T-helper 1 cell treated with Interleukin-12 subunit alpha and Interleukin-12 subunit beta and Interleukin-4 antibody, amounts not matched to agents 30 μg/mL and 1 μg/mL, for 36 hours (primary cell): ENCODE measurements around the gene CYYR1.

Experiments used
- H3K27ac Mint-ChIP-seq: one replicate; pipeline ENCODE4 v1.8.0; 2021; ENCODE audit warnings: mild to moderate bottlenecking, mixed read lengths
- H3K27me3 Mint-ChIP-seq: one replicate; pipeline ENCODE4 v1.8.0; 2021; ENCODE audit warnings: low read depth, mixed read lengths
- H3K36me3 Mint-ChIP-seq: one replicate; pipeline ENCODE4 v1.8.0; 2021; ENCODE audit warnings: low read depth, mixed read lengths
- H3K4me1 Mint-ChIP-seq: one replicate; pipeline ENCODE4 v1.8.0; 2021; ENCODE audit warnings: low read depth, mixed read lengths
- H3K4me3 Mint-ChIP-seq: one replicate; pipeline ENCODE4 v1.8.0; 2021; ENCODE audit warnings: mild to moderate bottlenecking, moderate library complexity, mixed read lengths
- H3K9me3 Mint-ChIP-seq: one replicate; pipeline ENCODE4 v1.8.0; 2021; ENCODE audit warnings: mixed read lengths

The CYYR1 gene

DNA sequence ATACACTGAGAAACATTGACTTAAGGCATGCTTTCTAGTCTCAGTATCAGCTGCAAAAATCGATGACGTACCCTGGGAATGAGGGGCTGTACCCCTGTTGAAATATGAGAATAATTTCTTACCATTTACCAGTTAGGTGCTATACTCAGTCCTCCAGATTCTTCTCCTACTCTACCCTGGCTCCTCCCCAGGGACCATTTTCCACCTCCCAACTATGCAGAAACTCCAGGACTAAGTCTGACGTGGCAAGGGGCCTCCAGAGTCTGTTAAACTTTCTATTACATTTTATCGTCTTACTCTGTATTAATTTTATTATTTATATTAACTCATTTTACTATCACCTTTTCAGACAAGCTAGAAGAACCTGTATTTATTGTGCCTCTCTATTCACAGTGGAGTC is 124.3 kb downstream of the CYYR1 start:
- H3K4me3 Mint-ChIP-seq: no peak overlapping the region
- H3K27me3 Mint-ChIP-seq: no peaks in the 10 kb centered on the region
- H3K9me3 Mint-ChIP-seq: peaks cover 2% of the 10 kb centered on the region
- H3K4me1 Mint-ChIP-seq: no peaks in the 10 kb centered on the region
- H3K27ac Mint-ChIP-seq: no peak overlapping the region
- H3K36me3 Mint-ChIP-seq: no peaks in the 10 kb centered on the region

GRCh38 chr21:26447932-26448475 is 125.1 kb downstream of the CYYR1 start:
- peaks cover 2% of the 10 kb centered on the region for H3K9me3 Mint-ChIP-seq
- no peaks in the 10 kb centered on the region for H3K4me1 Mint-ChIP-seq
- H3K27me3 Mint-ChIP-seq: no peaks in the 10 kb centered on the region
- no peak overlapping the region for H3K4me3 Mint-ChIP-seq
- H3K27ac Mint-ChIP-seq: no peak overlapping the region
- H3K36me3 Mint-ChIP-seq: no peaks in the 10 kb centered on the region

DNA sequence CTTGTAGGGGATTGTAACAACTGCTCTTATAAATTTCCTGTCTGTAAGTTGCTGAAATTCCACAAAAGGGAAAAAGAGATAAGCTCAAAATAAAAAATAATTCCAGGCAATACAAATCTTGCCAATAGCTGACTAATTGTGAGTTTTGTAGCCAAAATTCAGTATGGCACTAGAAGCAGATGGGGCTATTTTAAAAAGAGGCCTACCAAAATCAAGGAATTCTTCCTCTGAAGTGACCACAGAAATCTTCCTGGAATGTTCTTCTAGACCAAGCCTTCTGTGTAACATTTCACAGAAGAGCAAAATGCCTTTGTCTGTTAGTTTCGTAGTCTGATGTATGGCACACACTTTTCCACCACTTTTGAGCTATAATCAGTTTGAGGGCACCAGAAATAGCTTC is 127.6 kb downstream of the CYYR1 start:
- Mint-ChIP-seq H3K27ac (no peak overlapping the region), H3K27me3 (no peaks in the 10 kb centered on the region), H3K4me3 (no peak overlapping the region), H3K9me3 (no peaks in the 10 kb centered on the region), H3K4me1 (no peaks in the 10 kb centered on the region), H3K36me3 (no peaks in the 10 kb centered on the region)

- H3K27me3 Mint-ChIP-seq: no peaks in the 10 kb centered on the region
- H3K36me3 Mint-ChIP-seq: no peaks in the 10 kb centered on the region
- H3K9me3 Mint-ChIP-seq: no peaks in the 10 kb centered on the region
- H3K4me3 Mint-ChIP-seq: no peak overlapping the region
- no peak overlapping the region for H3K27ac Mint-ChIP-seq
- no peaks in the 10 kb centered on the region for H3K4me1 Mint-ChIP-seq
Measured at GRCh38 chr21:26444646-26445045, 128.4 kb downstream of the CYYR1 start.

DNA sequence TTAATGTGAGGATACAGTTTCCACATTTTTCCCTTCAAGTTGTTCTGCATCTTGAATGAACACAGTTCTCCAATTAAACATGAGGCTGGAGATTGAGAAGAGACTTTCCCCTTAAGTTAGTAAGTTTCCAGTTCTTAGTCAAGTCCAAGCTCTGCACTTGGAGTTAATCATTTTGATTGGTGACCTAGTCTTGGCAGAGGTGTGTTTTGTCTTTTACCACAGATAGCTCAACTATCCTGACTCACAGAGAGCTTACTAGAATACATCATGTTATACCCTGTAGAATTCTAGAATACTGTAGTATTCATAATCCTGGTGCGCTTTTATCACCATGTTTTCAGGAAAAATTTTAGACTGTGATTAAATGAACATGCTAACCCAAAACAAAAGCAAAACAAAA is 129.2 kb downstream of the CYYR1 start:
- no peak overlapping the region for H3K4me3 Mint-ChIP-seq
- H3K9me3 Mint-ChIP-seq: no peaks in the 10 kb centered on the region
- no peaks in the 10 kb centered on the region for H3K4me1 Mint-ChIP-seq
- H3K36me3 Mint-ChIP-seq: no peaks in the 10 kb centered on the region
- H3K27ac Mint-ChIP-seq: no peak overlapping the region
- no peaks in the 10 kb centered on the region for H3K27me3 Mint-ChIP-seq

DNA sequence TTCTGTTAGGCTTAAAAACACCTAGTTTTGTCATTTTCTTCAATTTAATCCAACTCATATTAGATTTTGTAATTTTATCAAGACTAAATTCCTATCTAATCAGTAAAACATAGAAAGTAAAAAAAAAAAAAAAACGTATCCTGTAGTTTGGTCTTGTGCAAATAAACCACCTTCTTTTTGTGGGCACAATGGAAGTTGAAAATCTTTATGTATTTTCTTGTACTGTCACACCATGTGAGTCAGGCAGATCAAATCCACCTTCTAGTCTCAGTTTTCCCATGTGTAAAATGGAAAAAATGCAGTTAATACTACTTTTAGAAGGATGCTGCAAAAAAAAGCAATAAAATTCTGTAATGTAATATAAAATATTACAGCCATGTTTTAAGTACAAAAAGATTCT is 129.8 kb downstream of the CYYR1 start:
- Mint-ChIP-seq H3K4me1 (no peaks in the 10 kb centered on the region), H3K27me3 (no peaks in the 10 kb centered on the region), H3K9me3 (no peaks in the 10 kb centered on the region), H3K36me3 (no peaks in the 10 kb centered on the region), H3K4me3 (no peak overlapping the region), H3K27ac (no peak overlapping the region)

GRCh38 chr21:26441149-26441548 is 131.9 kb downstream of the CYYR1 start:
- no peaks in the 10 kb centered on the region for H3K4me1 Mint-ChIP-seq
- H3K4me3 Mint-ChIP-seq: no peak overlapping the region
- H3K27me3 Mint-ChIP-seq: no peaks in the 10 kb centered on the region
- no peaks in the 10 kb centered on the region for H3K9me3 Mint-ChIP-seq
- no peaks in the 10 kb centered on the region for H3K36me3 Mint-ChIP-seq
- no peak overlapping the region for H3K27ac Mint-ChIP-seq

GRCh38 chr21:26438976-26439375 is 134.1 kb downstream of the CYYR1 start:
- Mint-ChIP-seq H3K9me3 (no peaks in the 10 kb centered on the region), H3K4me3 (no peak overlapping the region), H3K27ac (no peak overlapping the region), H3K4me1 (no peaks in the 10 kb centered on the region), H3K36me3 (no peaks in the 10 kb centered on the region), H3K27me3 (no peaks in the 10 kb centered on the region)

- H3K27ac Mint-ChIP-seq: no peak overlapping the region
- no peaks in the 10 kb centered on the region for H3K27me3 Mint-ChIP-seq
- no peaks in the 10 kb centered on the region for H3K36me3 Mint-ChIP-seq
- H3K4me1 Mint-ChIP-seq: no peaks in the 10 kb centered on the region
- H3K9me3 Mint-ChIP-seq: no peaks in the 10 kb centered on the region
- no peak overlapping the region for H3K4me3 Mint-ChIP-seq
Measured at GRCh38 chr21:26437326-26438009, 135.6 kb downstream of the CYYR1 start.

GRCh38 chr21:26433386-26433785 is 139.7 kb downstream of the CYYR1 start:
- H3K4me3 Mint-ChIP-seq: no peak overlapping the region
- H3K27ac Mint-ChIP-seq: no peak overlapping the region
- no peaks in the 10 kb centered on the region for H3K4me1 Mint-ChIP-seq
- no peaks in the 10 kb centered on the region for H3K9me3 Mint-ChIP-seq
- no peaks in the 10 kb centered on the region for H3K36me3 Mint-ChIP-seq
- H3K27me3 Mint-ChIP-seq: no peaks in the 10 kb centered on the region

GRCh38 chr21:26432410-26432809 is 140.7 kb downstream of the CYYR1 start:
- Mint-ChIP-seq H3K4me1 (no peaks in the 10 kb centered on the region), H3K36me3 (no peaks in the 10 kb centered on the region), H3K27me3 (no peaks in the 10 kb centered on the region)

DNA sequence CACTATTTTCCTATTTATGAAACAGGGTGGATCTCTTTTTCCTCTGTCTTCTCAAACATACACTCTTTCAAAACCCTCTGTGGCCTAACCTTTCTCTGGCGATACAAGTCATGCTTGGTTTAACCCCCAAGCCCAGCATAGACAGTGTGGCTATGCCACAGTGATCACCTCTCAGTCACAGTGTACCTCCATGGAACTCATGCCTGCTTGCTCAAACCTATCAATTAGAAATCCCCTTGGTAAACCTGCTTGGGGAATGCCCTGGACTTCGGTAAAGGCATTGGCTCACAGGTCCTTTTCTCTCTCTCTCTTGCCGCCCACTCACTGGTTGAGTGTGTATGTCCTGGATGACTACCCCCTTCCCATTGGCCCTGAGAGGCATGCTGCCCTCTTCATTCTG is 147.5 kb downstream of the CYYR1 start:
- Mint-ChIP-seq H3K36me3 (no peaks in the 10 kb centered on the region), H3K4me3 (no peak overlapping the region), H3K4me1 (no peaks in the 10 kb centered on the region), H3K9me3 (no peaks in the 10 kb centered on the region), H3K27ac (no peak overlapping the region), H3K27me3 (no peaks in the 10 kb centered on the region)

More at GRCh38 chr21:26432410-26432809, 140.7 kb downstream of the CYYR1 start:
- no peak overlapping the region for H3K4me3 Mint-ChIP-seq
- no peaks in the 10 kb centered on the region for H3K9me3 Mint-ChIP-seq
- no peak overlapping the region for H3K27ac Mint-ChIP-seq

- Mint-ChIP-seq H3K9me3 (no peaks in the 10 kb centered on the region), H3K4me1 (no peaks in the 10 kb centered on the region), H3K36me3 (no peaks in the 10 kb centered on the region), H3K4me3 (no peak overlapping the region), H3K27me3 (no peaks in the 10 kb centered on the region), H3K27ac (no peak overlapping the region)
Measured at GRCh38 chr21:26423511-26423910, 149.6 kb downstream of the CYYR1 start.

DNA sequence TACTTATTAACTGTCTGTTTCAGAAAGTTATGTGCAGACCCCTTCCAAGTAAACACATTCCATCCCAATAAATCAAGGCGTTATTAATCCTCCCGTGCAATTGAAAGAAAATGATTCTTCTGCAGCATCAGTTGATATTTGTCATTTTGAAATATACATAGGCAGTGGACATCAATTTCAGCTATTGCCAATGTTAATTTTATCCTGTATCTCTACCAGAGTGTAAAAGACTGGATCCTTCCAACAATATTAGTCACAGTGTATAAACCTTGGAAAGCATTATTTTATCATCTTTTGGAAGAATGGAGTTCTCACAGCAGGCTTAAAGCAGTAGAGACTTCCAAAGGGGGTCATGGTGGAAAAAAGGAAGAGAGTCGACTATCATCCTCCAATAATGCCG is 150.4 kb downstream of the CYYR1 start:
- no peaks in the 10 kb centered on the region for H3K36me3 Mint-ChIP-seq
- no peak overlapping the region for H3K4me3 Mint-ChIP-seq
- no peaks in the 10 kb centered on the region for H3K27me3 Mint-ChIP-seq
- no peaks in the 10 kb centered on the region for H3K9me3 Mint-ChIP-seq
- H3K4me1 Mint-ChIP-seq: no peaks in the 10 kb centered on the region
- H3K27ac Mint-ChIP-seq: no peak overlapping the region

GRCh38 chr21:26422138-26422537 is 150.9 kb downstream of the CYYR1 start:
- H3K4me3 Mint-ChIP-seq: no peak overlapping the region
- no peaks in the 10 kb centered on the region for H3K9me3 Mint-ChIP-seq
- no peaks in the 10 kb centered on the region for H3K4me1 Mint-ChIP-seq
- H3K27me3 Mint-ChIP-seq: no peaks in the 10 kb centered on the region
- no peak overlapping the region for H3K27ac Mint-ChIP-seq
- no peaks in the 10 kb centered on the region for H3K36me3 Mint-ChIP-seq

GRCh38 chr21:26421724-26422123 is 151.4 kb downstream of the CYYR1 start:
- Mint-ChIP-seq H3K9me3 (no peaks in the 10 kb centered on the region), H3K4me1 (no peaks in the 10 kb centered on the region), H3K4me3 (no peak overlapping the region), H3K27me3 (no peaks in the 10 kb centered on the region), H3K27ac (no peak overlapping the region), H3K36me3 (no peaks in the 10 kb centered on the region)
